Tibial nerve (tissue), 4 donors: ENCODE results near the gene SERPIND1. TPM values are rescaled to one million over a fixed set of nuclear protein-coding genes. Genes with fewer than 3 reads are reported as not detected.
"Not testable (repeated sequence)": the region's sequence is repeated elsewhere in the genome, so short reads cannot be mapped to it uniquely, and the experiment has no call there.

ENCODE experiments used
- DNase-seq, 2 donors: peaks; one replicate each; pipeline ENCODE4 v3.0.0-alpha.2; 2019; ENCODE audit warnings: low spot score in 2 of 2
- H3K27ac ChIP-seq, 4 donors: fragments of 200-600 bp; sonication (generic) in 3 of 4; one replicate each; pipeline ENCODE4 v1.5.1; 2017 to 2019; ENCODE audit warnings: mild to moderate bottlenecking in 1 of 4
- H3K27me3 ChIP-seq, 2 donors: fragments of 200-600 bp; sonication (generic) in 1 of 2; one replicate each; pipeline versions ENCODE4 v1.5.1 to v1.6.0; 2017 to 2019
- H3K36me3 ChIP-seq, 3 donors: fragments of 200-600 bp; sonication (generic); one replicate each; pipeline ENCODE4 v1.5.1; 2018 to 2019
- H3K4me1 ChIP-seq, 4 donors: fragments of 200-600 bp; sonication (generic) in 3 of 4; one replicate each; pipeline ENCODE4 v1.5.1; 2017 to 2019
- H3K4me3 ChIP-seq, 4 donors: fragments of 200-600 bp; sonication (generic) in 3 of 4; one replicate each; pipeline ENCODE4 v1.5.1; 2017 to 2019; ENCODE audit warnings: mild to moderate bottlenecking in 1 of 4, moderate library complexity in 1 of 4
- H3K9me3 ChIP-seq, 4 donors: fragments of 200-600 bp; sonication (generic) in 3 of 4; one replicate each; pipeline ENCODE4 v1.5.1; 2017 to 2019
- EP300 ChIP-seq, 2 donors: sonication (generic); formaldehyde crosslinking; IDR thresholded peaks; one replicate each; pipeline ENCODE4 v1.6.1; 2017; ENCODE audit warnings: antibody characterized with exemption in 2 of 2, mild to moderate bottlenecking in 1 of 2
- POLR2A ChIP-seq, 2 donors: fragments of 450-650 bp; IDR thresholded peaks; one replicate each; pipeline ENCODE4 v1.6.1; 2017; ENCODE audit warnings: antibody characterized with exemption in 2 of 2, mild to moderate bottlenecking in 2 of 2, moderate library complexity in 2 of 2
- WGBS, 2 donors: methylation state at CpG; one replicate each; pipeline ENCODE4 v1.1.5; 2018; 5-methylcytosine and 5-hydroxymethylcytosine counted together
- total RNA-seq, 4 donors: library from RNA; depleted of rRNA; stranded (reverse); fragments of >200 nt; gene quantifications; one replicate each; pipeline ENCODE4 v1.1.0, GENCODE V29; 2016
- TF ChIP-seq, protein P1 (sequence below), 5 experiments: fragments of 200-600 bp in 3 of 5; fragments of 450-650 bp in 2 of 5; sonication (generic) in 3 of 5; IDR thresholded peaks; one replicate each; pipeline ENCODE4 v1.5.1; 2016 to 2019; ENCODE audit warnings: antibody characterized with exemption in 5 of 5, mild to moderate bottlenecking in 3 of 5, moderate library complexity in 2 of 5

The SERPIND1 gene
- total RNA-seq, 4 donors from 2014 or later: 0.42 to 1.2 TPM; not detected in 2

GRCh38 chr22:20816559-20816958, 42.6 kb downstream of the SERPIND1 start:
- Histone ChIP-seq H3K27me3 (no peaks in the 10 kb centered on the region), H3K4me3 (no peak overlapping the region), H3K36me3 (peaks cover 0 to 100% (median 12%) of the 10 kb centered on the region in 3 donors), H3K4me1 (no peaks in the 10 kb centered on the region), H3K27ac (no peak overlapping the region), H3K9me3 (no peaks in the 10 kb centered on the region)
- TF ChIP-seq POLR2A (IDR thresholded peaks at IDR 0.05) (no peak), EP300 (IDR thresholded peaks at IDR 0.05) (no peak)
- TF ChIP-seq, protein P1, sequence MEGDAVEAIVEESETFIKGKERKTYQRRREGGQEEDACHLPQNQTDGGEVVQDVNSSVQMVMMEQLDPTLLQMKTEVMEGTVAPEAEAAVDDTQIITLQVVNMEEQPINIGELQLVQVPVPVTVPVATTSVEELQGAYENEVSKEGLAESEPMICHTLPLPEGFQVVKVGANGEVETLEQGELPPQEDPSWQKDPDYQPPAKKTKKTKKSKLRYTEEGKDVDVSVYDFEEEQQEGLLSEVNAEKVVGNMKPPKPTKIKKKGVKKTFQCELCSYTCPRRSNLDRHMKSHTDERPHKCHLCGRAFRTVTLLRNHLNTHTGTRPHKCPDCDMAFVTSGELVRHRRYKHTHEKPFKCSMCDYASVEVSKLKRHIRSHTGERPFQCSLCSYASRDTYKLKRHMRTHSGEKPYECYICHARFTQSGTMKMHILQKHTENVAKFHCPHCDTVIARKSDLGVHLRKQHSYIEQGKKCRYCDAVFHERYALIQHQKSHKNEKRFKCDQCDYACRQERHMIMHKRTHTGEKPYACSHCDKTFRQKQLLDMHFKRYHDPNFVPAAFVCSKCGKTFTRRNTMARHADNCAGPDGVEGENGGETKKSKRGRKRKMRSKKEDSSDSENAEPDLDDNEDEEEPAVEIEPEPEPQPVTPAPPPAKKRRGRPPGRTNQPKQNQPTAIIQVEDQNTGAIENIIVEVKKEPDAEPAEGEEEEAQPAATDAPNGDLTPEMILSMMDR (IDR thresholded peaks at IDR 0.05): no peak
- no peak for DNase-seq
- WGBS, 2 donors: 90% methylated on average over 6 of the region's 6 CpGs

GRCh38 chr22:20818471-20818870, 44.6 kb downstream of the SERPIND1 start:
- WGBS, 2 donors: 81 to 82% methylated on average over 3 of the region's 3 CpGs
- DNase-seq: no peak
- no peaks in the 10 kb centered on the region for H3K9me3 ChIP-seq
- no peak for TF ChIP-seq POLR2A (IDR thresholded peaks at IDR 0.05)
- TF ChIP-seq EP300 (IDR thresholded peaks at IDR 0.05): no peak
- TF ChIP-seq, protein P1 (IDR thresholded peaks at IDR 0.05): no peak
- peaks cover 0 to 99% (median 12%) of the 10 kb centered on the region in 3 donors for H3K36me3 ChIP-seq
- H3K4me1 ChIP-seq: no peaks in the 10 kb centered on the region
- H3K4me3 ChIP-seq: no peak overlapping the region
- no peaks in the 10 kb centered on the region for H3K27me3 ChIP-seq
- H3K27ac ChIP-seq: no peak overlapping the region

- H3K27ac ChIP-seq: no peak overlapping the region
- H3K4me1 ChIP-seq: no peaks in the 10 kb centered on the region
- H3K4me3 ChIP-seq: no peak overlapping the region
- 86 to 91% methylated on average over 9 of the region's 9 CpGs for WGBS, 2 donors
- H3K27me3 ChIP-seq: no peaks in the 10 kb centered on the region
- H3K9me3 ChIP-seq: no peaks in the 10 kb centered on the region
- TF ChIP-seq POLR2A (IDR thresholded peaks at IDR 0.05) (no peak), EP300 (IDR thresholded peaks at IDR 0.05) (no peak)
- TF ChIP-seq, protein P1 (IDR thresholded peaks at IDR 0.05): no peak
- DNase-seq: no peak
- H3K36me3 ChIP-seq: peaks cover 0 to 99% (median 12%) of the 10 kb centered on the region in 3 donors
Observed at GRCh38 chr22:20819471-20819870, 45.6 kb downstream of the SERPIND1 start.

GRCh38 chr22:20821717-20822239, 47.9 kb downstream of the SERPIND1 start:
- H3K4me1 ChIP-seq, H3K27ac ChIP-seq, H3K9me3 ChIP-seq, H3K27me3 ChIP-seq, DNase-seq, H3K4me3 ChIP-seq: not testable (repeated sequence)
- WGBS, 2 donors: 96 to 98% methylated on average over 8 of the region's 8 CpGs
- H3K36me3 ChIP-seq: peaks cover 0 to 97% (median 7%) of the 10 kb centered on the region in 3 donors

DNA sequence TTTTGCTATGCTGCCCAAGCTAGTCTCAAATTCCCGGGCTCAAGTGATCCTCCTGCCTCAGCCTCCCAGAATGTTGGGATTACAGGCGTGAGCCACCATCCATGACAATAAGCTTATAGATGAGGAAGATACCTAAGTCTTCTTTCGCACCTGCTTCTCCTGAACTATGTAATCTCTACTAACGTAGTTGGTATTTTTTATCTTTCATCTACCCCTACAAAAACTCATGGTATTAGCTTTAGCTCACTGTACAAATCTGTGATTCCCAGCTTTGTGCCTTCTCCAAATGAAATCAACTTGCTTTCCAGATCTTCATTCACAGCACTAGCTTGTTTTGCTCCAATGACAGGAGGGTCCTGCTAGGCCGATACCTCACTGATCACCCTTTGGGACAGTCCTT, 48.3 kb downstream of the SERPIND1 start:
- Histone ChIP-seq H3K4me3 (no peak overlapping the region), H3K4me1 (no peaks in the 10 kb centered on the region), H3K36me3 (peaks cover 0 to 96% (median 6%) of the 10 kb centered on the region in 3 donors), H3K27me3 (no peaks in the 10 kb centered on the region), H3K27ac (no peak overlapping the region), H3K9me3 (no peaks in the 10 kb centered on the region)
- 92 to 94% methylated on average over 5 of the region's 5 CpGs for WGBS, 2 donors
- no peak for TF ChIP-seq POLR2A (IDR thresholded peaks at IDR 0.05)
- no peak for TF ChIP-seq EP300 (IDR thresholded peaks at IDR 0.05)
- TF ChIP-seq, protein P1 (IDR thresholded peaks at IDR 0.05): no peak
- DNase-seq: no peak

DNA sequence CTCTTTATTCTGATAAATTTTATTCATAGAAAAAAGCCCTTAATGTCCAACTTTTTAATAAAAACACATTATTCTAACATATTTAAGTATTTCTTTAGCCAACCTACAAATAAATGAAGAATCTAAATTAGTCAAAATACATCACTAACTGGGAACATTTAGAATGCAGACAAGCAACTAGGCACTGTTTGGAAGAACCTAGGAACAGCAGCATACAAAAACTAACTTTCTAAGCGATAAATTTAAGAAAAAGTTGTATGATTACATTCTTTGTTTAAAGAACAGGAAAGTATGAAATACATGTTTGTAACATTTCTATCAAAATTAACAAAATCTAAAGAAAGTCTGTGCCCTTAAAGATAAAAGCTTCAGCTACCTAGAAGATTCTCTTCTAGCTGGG, 49.4 kb downstream of the SERPIND1 start:
- 95 to 97% methylated on average over 1 of the region's 1 CpG for WGBS, 2 donors
- no peak for DNase-seq
- TF ChIP-seq, protein P1 (IDR thresholded peaks at IDR 0.05): no peak
- no peak for TF ChIP-seq POLR2A (IDR thresholded peaks at IDR 0.05)
- TF ChIP-seq EP300 (IDR thresholded peaks at IDR 0.05): no peak
- no peak overlapping the region for H3K4me3 ChIP-seq
- peaks cover 0 to 94% (median 6%) of the 10 kb centered on the region in 3 donors for H3K36me3 ChIP-seq
- no peaks in the 10 kb centered on the region for H3K9me3 ChIP-seq
- no peaks in the 10 kb centered on the region for H3K27me3 ChIP-seq
- H3K27ac ChIP-seq: no peak overlapping the region
- no peaks in the 10 kb centered on the region for H3K4me1 ChIP-seq

- H3K9me3 ChIP-seq, H3K27me3 ChIP-seq, DNase-seq, H3K27ac ChIP-seq, H3K4me1 ChIP-seq, H3K4me3 ChIP-seq: not testable (repeated sequence)
- peaks cover 0 to 87% (median 0%) of the 10 kb centered on the region in 3 donors for H3K36me3 ChIP-seq
- WGBS, 2 donors: 95 to 98% methylated on average over 4 of the region's 4 CpGs
Observed at GRCh38 chr22:20825216-20825615, 51.3 kb downstream of the SERPIND1 start.
